ENCODE results near the gene HOXC5. TPM values are rescaled to one million over a fixed set of nuclear protein-coding genes. Genes with fewer than 3 reads are reported as not detected.
A peak's percentile ranks its signal among the peaks of the same experiment; 100 is the strongest.

The HOXC5 gene
- total RNA-seq (not detected in 2 replicates), polyA plus RNA-seq (not detected in 2 replicates), polyA minus RNA-seq (not detected in 2 replicates)
- not detected for total RNA-seq (2013)

DNA sequence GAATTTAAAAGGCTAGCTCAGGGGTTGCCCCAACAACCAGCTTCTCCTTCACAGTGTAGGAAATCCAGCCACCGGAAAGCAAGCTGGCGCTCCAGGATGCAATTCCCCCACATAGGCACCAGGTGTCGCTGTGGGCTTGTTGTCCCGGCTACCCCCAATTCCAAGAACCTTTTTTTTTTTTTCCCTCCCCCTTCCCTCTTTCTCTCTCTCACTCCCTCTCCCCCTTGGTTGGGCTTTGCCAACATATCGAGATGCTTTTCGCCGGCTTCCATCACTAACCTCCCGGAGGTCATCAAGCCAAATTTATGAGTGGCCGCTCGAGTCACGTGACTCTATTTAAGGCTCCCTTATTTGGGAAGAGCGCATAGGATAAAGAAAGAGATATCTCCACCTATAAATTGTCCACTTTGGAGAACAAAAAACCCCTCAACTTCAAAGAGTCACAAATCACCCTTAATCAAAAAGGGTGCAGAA, at the start of gene HOXC5:
Gene HOXC5 (plus strand): TSS at position 424 of the 474 bp plus-strand sequence. CDS start 73 bp downstream, outside the sequence.
- peaks cover 73% of the 10 kb centered on the region for H3K27me3 Mint-ChIP-seq
- no peaks in the 10 kb centered on the region for H3K9me3 Mint-ChIP-seq (ENCODE audit: insufficient read depth)
- POLR2A ChIA-PET = interaction anchor here (0.6 to 1.3 kb wide), 6 partner anchors 20 to 175 kb away, joined by 3 to 6 read pairs (median 4); partner anchors contain the start of gene HOXC4
- Histone ChIP-seq H3K4me3 (ENCODE audit: control extremely low read depth in 1 of 5, extremely low read depth in 1 of 5, insufficient read depth in 1 of 5, low read depth in 2 of 5, low read length in 4 of 5) (peak within 1 kb of the TSS in 3 of 5 experiments; percentile 13 to 47 (median 36)), H3K27me3 (replicated peaks in 1 of 4; ENCODE audit: control extremely low read depth in 1 of 4, control insufficient read depth in 3 of 4, insufficient read depth in 4 of 4, low read length in 3 of 4) (peaks cover 0 to 96% (median 73%) of the 10 kb centered on the region in 4 experiments), H3K9ac (ENCODE audit: low read length) (peak within 1 kb of the TSS; percentile 47), H3K79me2 (ENCODE audit: control insufficient read depth, insufficient read depth, low read length) (no peaks in the 10 kb centered on the region), H3K27ac (ENCODE audit: low read length in 2 of 2) (no peak within 1 kb of the TSS), H4K20me1 (ENCODE audit: control insufficient read depth, insufficient read depth, low read length, poor library complexity, severe bottlenecking) (no peaks in the 10 kb centered on the region), H3K9me3 (ENCODE audit: control extremely low read depth in 1 of 3, control insufficient read depth in 2 of 3, insufficient read depth in 1 of 3, low read length in 2 of 3) (peaks cover 0 to 56% (median 6%) of the 10 kb centered on the region in 3 donors), H3K4me2 (replicated peaks; ENCODE audit: low read depth, low read length, poor library complexity, severe bottlenecking) (peak within 1 kb of the TSS; percentile 67), H3K36me3 (replicated peaks in 1 of 2; ENCODE audit: control extremely low read depth in 1 of 2, control insufficient read depth in 1 of 2, extremely low read depth in 1 of 2, insufficient read depth in 2 of 2, low read length in 1 of 2) (no peaks in the 10 kb centered on the region), H3K4me1 (ENCODE audit: control insufficient read depth in 2 of 2, insufficient read depth in 2 of 2, low read length in 2 of 2) (peaks cover 28 to 51% of the 10 kb centered on the region in 2 donors), H2AFZ (ENCODE audit: insufficient read depth, low read depth, low read length, poor library complexity, severe bottlenecking) (peak within 1 kb of the TSS; percentile 58)
- peak within 1 kb of the TSS; percentile 71 for H3K4me3 Mint-ChIP-seq
- intact Hi-C loops (cut with micrococcal nuclease) = loop anchor here (1.0 to 5.0 kb wide), 5 partner anchors 35 to 176 kb away; no protein-coding TSS in a partner anchor
- TF ChIP-seq, protein P1, sequence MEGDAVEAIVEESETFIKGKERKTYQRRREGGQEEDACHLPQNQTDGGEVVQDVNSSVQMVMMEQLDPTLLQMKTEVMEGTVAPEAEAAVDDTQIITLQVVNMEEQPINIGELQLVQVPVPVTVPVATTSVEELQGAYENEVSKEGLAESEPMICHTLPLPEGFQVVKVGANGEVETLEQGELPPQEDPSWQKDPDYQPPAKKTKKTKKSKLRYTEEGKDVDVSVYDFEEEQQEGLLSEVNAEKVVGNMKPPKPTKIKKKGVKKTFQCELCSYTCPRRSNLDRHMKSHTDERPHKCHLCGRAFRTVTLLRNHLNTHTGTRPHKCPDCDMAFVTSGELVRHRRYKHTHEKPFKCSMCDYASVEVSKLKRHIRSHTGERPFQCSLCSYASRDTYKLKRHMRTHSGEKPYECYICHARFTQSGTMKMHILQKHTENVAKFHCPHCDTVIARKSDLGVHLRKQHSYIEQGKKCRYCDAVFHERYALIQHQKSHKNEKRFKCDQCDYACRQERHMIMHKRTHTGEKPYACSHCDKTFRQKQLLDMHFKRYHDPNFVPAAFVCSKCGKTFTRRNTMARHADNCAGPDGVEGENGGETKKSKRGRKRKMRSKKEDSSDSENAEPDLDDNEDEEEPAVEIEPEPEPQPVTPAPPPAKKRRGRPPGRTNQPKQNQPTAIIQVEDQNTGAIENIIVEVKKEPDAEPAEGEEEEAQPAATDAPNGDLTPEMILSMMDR (IDR thresholded peaks at IDR 0.05) = peak; percentile 93
- no peak for TF ChIP-seq EZH2 (IDR thresholded peaks at IDR 0.05; ENCODE audit: borderline replicate concordance, insufficient read depth, low read depth, low read length, poor library complexity, severe bottlenecking)
- CTCF ChIA-PET = interaction anchor here (0.7 to 6.4 kb wide), 38 partner anchors 9 to 253 kb away, joined by 3 to 151 read pairs (median 6); partner anchors contain the start of genes HOXC4, HOXC8, HOXC9 and SMUG1
- ATAC-seq (ENCODE audit: low read depth) (peak; percentile 65), DNase-seq (peak; percentile 79)
- H3K4me1 Mint-ChIP-seq = peaks cover 29% of the 10 kb centered on the region
- H3K27ac Mint-ChIP-seq = peak within 1 kb of the TSS; percentile 41
- 0% methylated on average over 8 of the region's 12 CpGs for WGBS (ENCODE audit: insufficient coverage)

DNA sequence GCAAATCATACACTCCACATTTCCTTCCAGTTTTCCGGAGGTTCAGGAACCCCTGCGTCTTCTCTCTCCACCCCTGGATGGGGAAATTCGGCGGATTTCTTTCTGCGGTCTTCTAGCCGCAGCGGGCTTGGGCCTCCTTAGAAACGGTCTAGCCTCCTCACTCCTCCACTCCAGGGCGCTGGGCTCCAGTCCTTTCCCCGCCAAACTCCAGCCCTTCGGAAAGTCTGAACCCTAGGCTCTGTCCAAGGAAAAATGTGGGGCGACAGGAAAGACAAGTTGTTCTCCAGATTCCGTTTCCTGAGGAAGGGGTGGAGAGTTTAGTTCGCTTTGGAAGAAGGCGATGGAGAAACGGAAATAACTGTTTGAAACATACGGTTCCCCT, 49.3 kb upstream of the HOXC5 start:
- peaks cover 13% of the 10 kb centered on the region for H3K4me1 Mint-ChIP-seq
- ATAC-seq (ENCODE audit: low read depth) = no peak
- no peak for TF ChIP-seq EZH2 (IDR thresholded peaks at IDR 0.05; ENCODE audit: borderline replicate concordance, insufficient read depth, low read depth, low read length, poor library complexity, severe bottlenecking)
- TF ChIP-seq, protein P1 (IDR thresholded peaks at IDR 0.05) = no peak
- H3K36me3 ChIP-seq (replicated peaks in 1 of 2; ENCODE audit: control extremely low read depth in 1 of 2, control insufficient read depth in 1 of 2, extremely low read depth in 1 of 2, insufficient read depth in 2 of 2, low read length in 1 of 2) = no peaks in the 10 kb centered on the region
- H3K27me3 ChIP-seq (replicated peaks in 1 of 4; ENCODE audit: control extremely low read depth in 1 of 4, control insufficient read depth in 3 of 4, insufficient read depth in 4 of 4, low read length in 3 of 4) = peaks cover 0 to 97% (median 93%) of the 10 kb centered on the region in 4 experiments
- peak; percentile 54 for DNase-seq
- peaks cover 86% of the 10 kb centered on the region for H3K27me3 Mint-ChIP-seq
- POLR2A ChIA-PET = interaction anchor here (0.8 kb wide), 1 partner anchor 257 kb away, joined by 3 read pairs; no protein-coding TSS in a partner anchor
- H3K4me3 Mint-ChIP-seq = no peak overlapping the region
- no peak overlapping the region for H2AFZ ChIP-seq (ENCODE audit: insufficient read depth, low read depth, low read length, poor library complexity, severe bottlenecking)
- peak overlapping the region; percentile 56 for H3K27ac Mint-ChIP-seq
- peaks cover 0 to 78% (median 12%) of the 10 kb centered on the region in 3 donors for H3K9me3 ChIP-seq (ENCODE audit: control extremely low read depth in 1 of 3, control insufficient read depth in 2 of 3, insufficient read depth in 1 of 3, low read length in 2 of 3)
- no peak overlapping the region for H3K4me3 ChIP-seq (ENCODE audit: control extremely low read depth in 1 of 5, extremely low read depth in 1 of 5, insufficient read depth in 1 of 5, low read depth in 2 of 5, low read length in 4 of 5)
- 8% methylated on average over 11 of the region's 17 CpGs for WGBS (ENCODE audit: insufficient coverage)
- no peaks in the 10 kb centered on the region for H3K79me2 ChIP-seq (ENCODE audit: control insufficient read depth, insufficient read depth, low read length)
- H3K9me3 Mint-ChIP-seq (ENCODE audit: insufficient read depth) = no peaks in the 10 kb centered on the region
- no peak overlapping the region for H3K9ac ChIP-seq (ENCODE audit: low read length)
- peaks cover 22 to 36% of the 10 kb centered on the region in 2 donors for H3K4me1 ChIP-seq (ENCODE audit: control insufficient read depth in 2 of 2, insufficient read depth in 2 of 2, low read length in 2 of 2)
- H3K27ac ChIP-seq (ENCODE audit: low read length in 2 of 2) = no peak overlapping the region
- intact Hi-C loops (cut with micrococcal nuclease) = no loop called here
- H4K20me1 ChIP-seq (ENCODE audit: control insufficient read depth, insufficient read depth, low read length, poor library complexity, severe bottlenecking) = no peaks in the 10 kb centered on the region
- peak overlapping the region; percentile 1 for H3K4me2 ChIP-seq (replicated peaks; ENCODE audit: low read depth, low read length, poor library complexity, severe bottlenecking)
- CTCF ChIA-PET = no interaction called here
